ENCODE measurements around the gene PANK2.
"Not testable (repeated sequence)": the region's sequence is repeated elsewhere in the genome, so short reads cannot be mapped to it uniquely, and the experiment has no call there.

Gene PANK2

GRCh38 chr20:3930265-3931206 is 41.3 kb downstream of the PANK2 start:
- no peak for DNase-seq

GRCh38 chr20:3931664-3932063 is 42.5 kb downstream of the PANK2 start:
- DNase-seq = no peak

- no peak for DNase-seq
These were observed 43.1 kb downstream of the PANK2 start for GRCh38 chr20:3932277-3932676.

- no peak for DNase-seq
These were observed 43.5 kb downstream of the PANK2 start for GRCh38 chr20:3932681-3933080.

GRCh38 chr20:3933218-3933617 is 44.0 kb downstream of the PANK2 start:
- DNase-seq = no peak

GRCh38 chr20:3934624-3935023 is 45.4 kb downstream of the PANK2 start:
- no peak for DNase-seq

GRCh38 chr20:3935295-3935955 is 46.2 kb downstream of the PANK2 start:
- DNase-seq = no peak

GRCh38 chr20:3935956-3936340 is 46.8 kb downstream of the PANK2 start:
- DNase-seq = no peak

- no peak for DNase-seq
These were observed 48.4 kb downstream of the PANK2 start for GRCh38 chr20:3937618-3938017.

GRCh38 chr20:3940905-3941304 is 51.7 kb downstream of the PANK2 start:
- no peak for DNase-seq

GRCh38 chr20:3946666-3947065 is 57.5 kb downstream of the PANK2 start:
- not testable (repeated sequence) for DNase-seq

GRCh38 chr20:3964719-3965118 is 75.5 kb downstream of the PANK2 start:
- no peak for DNase-seq

GRCh38 chr20:3966571-3966970 is 77.4 kb downstream of the PANK2 start:
- no peak for DNase-seq

- no peak for DNase-seq
These were observed 80.8 kb downstream of the PANK2 start for GRCh38 chr20:3970016-3970415.

- no peak for DNase-seq
These were observed 82.0 kb downstream of the PANK2 start for GRCh38 chr20:3971145-3971544.

- no peak for DNase-seq
These were observed 83.0 kb downstream of the PANK2 start for GRCh38 chr20:3972161-3972560.

- DNase-seq = not testable (repeated sequence)
These were observed 83.4 kb downstream of the PANK2 start for GRCh38 chr20:3972631-3973030.

GRCh38 chr20:3973705-3974104 is 84.5 kb downstream of the PANK2 start:
- no peak for DNase-seq

- no peak for DNase-seq
These were observed 87.3 kb downstream of the PANK2 start for GRCh38 chr20:3976511-3976910.
